ENCODE data around the gene AGBL4.

GRCh38 chr1:49125746-49126145 is 898.0 kb downstream of the AGBL4 start:
- no peak for TF ChIP-seq CTCF (IDR thresholded peaks at IDR 0.05)
- TF ChIP-seq POLR2A (IDR thresholded peaks at IDR 0.05): no peak

All from heart left ventricle (tissue), 13 donors.